Esophagus squamous epithelium (tissue), 4 donors: ENCODE data around the gene NUPR1.

Source experiments
- CTCF ChIP-seq, 6 experiments: fragments of 450-650 bp in 4 of 6; fragments of 200-600 bp in 2 of 6; sonication (generic) in 2 of 6; IDR thresholded peaks; one replicate each; pipeline ENCODE4 v1.5.1; 2016 to 2019; ENCODE audit warnings: antibody characterized with exemption in 6 of 6, mild to moderate bottlenecking in 4 of 6, moderate library complexity in 4 of 6
- POLR2A ChIP-seq, 4 donors: fragments of 450-650 bp; IDR thresholded peaks; one replicate each; pipeline ENCODE4 v1.6.1; 2017; ENCODE audit warnings: antibody characterized with exemption in 4 of 4, mild to moderate bottlenecking in 4 of 4, moderate library complexity in 3 of 4

- TF ChIP-seq CTCF (IDR thresholded peaks at IDR 0.05): no peak
- no peak for TF ChIP-seq POLR2A (IDR thresholded peaks at IDR 0.05)
Observed at GRCh38 chr16:28573738-28574718, 35.3 kb upstream of the NUPR1 start.
